Measurements from ENCODE around the gene BICDL2.

DNA sequence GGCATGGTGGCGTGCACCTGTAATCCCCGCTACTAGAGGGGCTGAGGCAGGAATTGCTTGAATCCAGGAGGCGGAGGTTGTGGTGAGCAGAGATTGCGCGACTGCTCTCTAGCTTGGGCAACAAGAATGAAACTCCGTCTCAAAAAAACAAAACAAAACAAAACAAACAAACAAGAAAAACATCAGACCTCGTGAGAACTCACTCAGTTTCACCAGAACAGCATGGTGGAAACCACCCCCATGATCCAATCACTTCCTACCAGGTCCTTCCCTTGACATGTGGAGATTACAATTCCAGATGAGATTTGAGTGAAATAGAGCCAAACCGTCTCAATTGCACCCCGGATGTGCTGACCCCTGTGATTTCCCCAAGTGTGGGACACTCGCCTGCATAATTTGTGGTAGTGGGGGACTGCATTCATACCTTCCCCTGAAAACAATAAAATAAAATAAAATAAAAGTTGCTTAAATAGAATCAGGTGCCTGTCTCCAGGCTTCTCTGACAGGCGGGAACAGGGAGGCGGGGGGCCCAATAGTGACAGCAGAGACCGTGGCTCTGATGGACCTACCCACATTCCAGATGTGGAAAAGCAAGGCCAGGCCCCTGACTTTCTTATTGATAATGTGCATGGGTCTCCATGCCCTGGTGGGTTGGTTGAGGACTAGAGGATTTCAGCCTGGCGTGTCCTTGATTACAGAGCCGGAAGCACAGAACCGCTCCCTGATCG is 49.3 kb upstream of the BICDL2 start:
- TF ChIP-seq MXI1 (IDR thresholded peaks at IDR 0.05; ENCODE audit: low read depth, low read length) (no peak), FOXM1 (IDR thresholded peaks at IDR 0.05; ENCODE audit: low read depth) (no peak), NRF1 (IDR thresholded peaks at IDR 0.05; ENCODE audit: low read depth, low read length) (no peak), RAD21 (IDR thresholded peaks at IDR 0.05; ENCODE audit: low read length) (no peak), YY1 (IDR thresholded peaks at IDR 0.05; ENCODE audit: low read depth) (no peak), EZH2phosphoT487 (IDR thresholded peaks at IDR 0.05; ENCODE audit: borderline replicate concordance, low read depth) (no peak), TEAD4 (IDR thresholded peaks at IDR 0.05; ENCODE audit: borderline replicate concordance, insufficient read depth) (no peak), CHD2 (IDR thresholded peaks at IDR 0.05; ENCODE audit: low read length, partially characterized antibody) (no peak)
- TF ChIP-seq, protein P1, sequence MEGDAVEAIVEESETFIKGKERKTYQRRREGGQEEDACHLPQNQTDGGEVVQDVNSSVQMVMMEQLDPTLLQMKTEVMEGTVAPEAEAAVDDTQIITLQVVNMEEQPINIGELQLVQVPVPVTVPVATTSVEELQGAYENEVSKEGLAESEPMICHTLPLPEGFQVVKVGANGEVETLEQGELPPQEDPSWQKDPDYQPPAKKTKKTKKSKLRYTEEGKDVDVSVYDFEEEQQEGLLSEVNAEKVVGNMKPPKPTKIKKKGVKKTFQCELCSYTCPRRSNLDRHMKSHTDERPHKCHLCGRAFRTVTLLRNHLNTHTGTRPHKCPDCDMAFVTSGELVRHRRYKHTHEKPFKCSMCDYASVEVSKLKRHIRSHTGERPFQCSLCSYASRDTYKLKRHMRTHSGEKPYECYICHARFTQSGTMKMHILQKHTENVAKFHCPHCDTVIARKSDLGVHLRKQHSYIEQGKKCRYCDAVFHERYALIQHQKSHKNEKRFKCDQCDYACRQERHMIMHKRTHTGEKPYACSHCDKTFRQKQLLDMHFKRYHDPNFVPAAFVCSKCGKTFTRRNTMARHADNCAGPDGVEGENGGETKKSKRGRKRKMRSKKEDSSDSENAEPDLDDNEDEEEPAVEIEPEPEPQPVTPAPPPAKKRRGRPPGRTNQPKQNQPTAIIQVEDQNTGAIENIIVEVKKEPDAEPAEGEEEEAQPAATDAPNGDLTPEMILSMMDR (IDR thresholded peaks at IDR 0.05), result no peak

Data from SK-N-SH (cell line).